Measurements from ENCODE around the gene MRPL19. TPM values are rescaled to one million over a fixed set of nuclear protein-coding genes. Genes with fewer than 3 reads are reported as not detected.

Gene MRPL19
- total and polyA plus RNA-seq, 2 of the 13 experiments (the other 11 are each of a cell fraction or from before 2014, with no cell fraction given): 43.2 to 163 TPM

GRCh38 chr2:75736276-75736675 lies 89.7 kb downstream of the MRPL19 start (continued):
- no peak for TF ChIP-seq TCF12 (IDR thresholded peaks at IDR 0.05)
- no peak for TF ChIP-seq TCF12 (CRISPR knock-in tag; IDR thresholded peaks at IDR 0.05)
- TF ChIP-seq KMT2A (CRISPR knock-in tag; IDR thresholded peaks at IDR 0.05): no peak
- no peak for TF ChIP-seq ESRRA (CRISPR knock-in tag; IDR thresholded peaks at IDR 0.05; ENCODE audit: low read depth)
- TF ChIP-seq ZHX2 (IDR thresholded peaks at IDR 0.05; ENCODE audit: low read depth): no peak
- TF ChIP-seq ZHX2 (CRISPR knock-in tag; IDR thresholded peaks at IDR 0.05; ENCODE audit: borderline replicate concordance): no peak
- TF ChIP-seq ZNF256 (CRISPR knock-in tag; conservative IDR thresholded peaks at IDR 0.05): no peak
- no peak for TF ChIP-seq ZNF615 (CRISPR knock-in tag; IDR thresholded peaks at IDR 0.05; ENCODE audit: borderline replicate concordance)
- no peak for TF ChIP-seq AKAP8 (CRISPR knock-in tag; IDR thresholded peaks at IDR 0.05)
- TF ChIP-seq FUBP1 (CRISPR knock-in tag; IDR thresholded peaks at IDR 0.05; ENCODE audit: borderline replicate concordance): no peak
- no peak for TF ChIP-seq FOXM1 (CRISPR knock-in tag; IDR thresholded peaks at IDR 0.05)
- no peak for TF ChIP-seq MXD3 (CRISPR knock-in tag; IDR thresholded peaks at IDR 0.05)

Data from HepG2 (cell line).